T-helper 22 cell (primary cell): ENCODE measurements around the gene LRRC3C.
"Not testable (repeated sequence)": the region's sequence is repeated elsewhere in the genome, so short reads cannot be mapped to it uniquely, and the experiment has no call there.

Experiments
- DNase-seq: peaks from one replicate; pipeline ENCODE4 v3.0.0-alpha.2; 2020; ENCODE audit warnings: low read depth

Gene LRRC3C

DNA sequence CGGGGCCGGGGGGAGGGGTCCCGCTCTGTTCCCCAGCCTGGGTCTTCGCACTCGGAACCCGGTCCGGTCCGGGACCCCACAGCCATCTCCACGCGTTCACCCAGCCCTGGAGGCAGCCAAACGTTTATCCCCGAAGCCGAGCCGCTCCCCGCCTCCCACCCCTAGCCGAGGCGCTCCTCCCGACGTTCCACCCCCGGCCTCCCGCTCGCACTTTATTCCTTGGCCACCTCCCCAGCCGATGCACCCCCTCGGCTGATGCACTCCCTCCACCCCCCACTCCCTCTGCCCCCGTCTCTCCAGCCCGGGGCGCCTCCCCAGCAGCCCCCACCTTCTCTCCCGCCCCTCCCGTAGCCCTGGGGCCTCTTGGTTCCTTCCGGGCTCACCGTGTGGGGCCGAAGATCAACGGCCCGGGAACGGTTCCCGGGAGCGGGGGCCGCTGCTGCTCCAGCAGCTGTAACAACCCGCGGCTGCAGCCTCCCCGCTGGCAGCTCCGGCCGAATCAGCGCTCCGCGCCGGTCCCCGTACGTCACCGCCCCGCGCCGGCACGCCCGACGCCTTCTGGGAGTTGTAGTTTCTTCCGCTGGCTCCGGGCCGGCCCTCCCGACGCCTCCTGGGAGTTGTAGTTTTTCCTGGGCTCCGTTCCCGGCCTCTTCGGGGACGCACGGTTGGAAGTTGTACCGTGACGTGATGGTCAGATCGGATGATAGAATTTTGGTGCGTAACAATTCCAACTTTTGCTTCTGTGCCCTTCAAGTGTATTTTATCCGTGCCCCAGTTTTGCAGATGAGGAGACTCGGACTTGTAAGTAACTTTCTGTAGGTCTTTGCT lies at the start of gene LRRC3C, which contains the start of gene ORMDL3:
Gene LRRC3C, plus strand, starts transcription at position 632 of the 828 bp plus-strand sequence. CDS start 13,792 bp downstream, outside the sequence.
Gene ORMDL3, minus strand, starts transcription at position 501 of the 828 bp plus-strand sequence. CDS start 3,398 bp downstream, outside the sequence.
- peak; percentile 80 for DNase-seq

DNA sequence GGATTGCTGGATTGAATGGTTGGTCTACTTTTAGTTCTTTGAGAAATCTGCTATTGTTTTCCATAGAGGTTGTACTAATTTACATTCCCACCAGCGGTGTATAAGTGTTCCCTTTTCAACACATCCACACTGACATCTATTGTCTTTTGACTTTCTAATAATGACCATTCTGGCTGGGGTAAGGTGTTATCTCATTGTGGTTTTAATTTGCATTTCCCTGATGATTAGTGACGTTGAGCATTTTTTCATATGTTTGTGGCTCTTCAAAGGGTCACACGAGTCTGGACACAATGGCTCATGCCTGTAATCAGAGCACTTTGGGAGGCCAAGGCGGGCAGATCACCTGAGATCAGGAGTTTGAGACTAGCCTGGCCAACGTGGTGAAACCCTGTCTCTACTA lies 41.4 kb upstream of the LRRC3C start:
- DNase-seq: not testable (repeated sequence)

DNA sequence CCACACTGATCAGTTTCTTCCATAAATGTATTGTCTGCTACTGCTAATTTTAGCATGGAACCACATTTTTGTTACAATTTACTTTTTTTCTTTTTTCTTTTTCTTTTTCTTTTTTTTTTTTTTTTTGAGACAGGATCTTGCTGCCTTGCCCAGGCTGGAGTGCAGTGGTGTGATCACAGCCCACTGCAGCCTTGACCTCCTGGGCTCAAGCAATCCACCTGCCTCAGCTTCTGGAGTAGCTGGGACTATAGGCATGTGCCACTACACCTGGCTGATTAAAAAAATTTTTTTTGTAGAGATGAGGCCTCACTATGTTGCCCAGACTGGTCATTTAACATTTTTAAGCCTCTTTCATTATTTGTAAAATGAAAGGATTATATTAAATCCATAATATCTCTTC lies 40.5 kb upstream of the LRRC3C start:
- DNase-seq: no peak

DNA sequence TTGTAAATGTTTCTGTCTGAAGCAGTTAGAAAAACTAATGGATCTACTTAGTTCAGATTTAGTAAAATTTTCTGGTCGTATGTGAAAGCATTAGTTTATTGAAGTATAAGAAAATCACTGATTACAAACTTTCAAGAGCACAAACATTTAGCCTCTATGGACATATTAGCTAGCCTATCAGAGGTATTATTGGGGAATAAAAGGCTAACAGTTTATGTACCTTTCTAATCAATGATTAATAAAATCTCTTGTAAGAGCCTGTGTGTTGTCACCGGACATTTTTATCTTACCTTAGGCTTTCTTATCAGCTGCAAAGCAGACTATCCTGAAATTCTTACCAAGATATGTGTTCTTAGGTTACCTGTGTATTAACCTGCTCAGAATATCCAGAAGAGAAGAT lies 38.3 kb upstream of the LRRC3C start:
- no peak for DNase-seq

DNA sequence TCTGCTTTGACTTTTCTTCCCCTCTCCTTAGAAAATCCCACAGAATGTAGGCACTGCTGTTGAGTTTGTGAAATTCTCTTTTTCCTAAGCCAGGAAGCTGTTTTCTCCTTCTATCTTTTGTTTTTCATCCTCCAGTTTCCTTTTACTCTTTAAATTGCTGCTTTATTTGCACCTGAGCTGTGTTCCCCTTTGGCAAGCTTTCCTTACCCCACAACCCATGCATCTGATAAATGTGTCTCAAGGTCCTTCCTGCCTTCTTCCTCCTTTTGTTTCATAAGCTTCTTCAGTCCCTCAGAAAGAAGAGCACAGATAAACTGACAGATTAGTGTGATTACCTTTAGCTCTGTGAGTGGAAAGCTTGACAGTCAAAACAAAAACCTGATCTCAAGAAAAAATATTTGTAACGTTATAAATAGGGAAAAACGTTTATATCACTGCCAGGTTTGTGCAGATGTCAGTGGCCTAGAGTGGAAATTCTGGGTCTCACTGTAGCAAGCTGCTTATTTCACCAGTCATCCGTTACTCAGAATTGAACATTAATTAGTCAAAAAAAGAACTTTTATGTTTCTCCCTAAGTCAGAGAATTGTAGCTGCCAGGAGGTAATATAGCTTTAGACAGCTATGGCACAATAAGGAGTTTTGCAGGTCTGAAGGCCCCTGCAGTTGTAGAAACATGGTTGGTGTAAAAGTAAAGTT lies 32.7 kb upstream of the LRRC3C start:
- no peak for DNase-seq

GRCh38 chr17:39898088-39898487 lies 29.4 kb upstream of the LRRC3C start:
- no peak for DNase-seq

GRCh38 chr17:39899215-39899614 lies 28.3 kb upstream of the LRRC3C start:
- no peak for DNase-seq

DNA sequence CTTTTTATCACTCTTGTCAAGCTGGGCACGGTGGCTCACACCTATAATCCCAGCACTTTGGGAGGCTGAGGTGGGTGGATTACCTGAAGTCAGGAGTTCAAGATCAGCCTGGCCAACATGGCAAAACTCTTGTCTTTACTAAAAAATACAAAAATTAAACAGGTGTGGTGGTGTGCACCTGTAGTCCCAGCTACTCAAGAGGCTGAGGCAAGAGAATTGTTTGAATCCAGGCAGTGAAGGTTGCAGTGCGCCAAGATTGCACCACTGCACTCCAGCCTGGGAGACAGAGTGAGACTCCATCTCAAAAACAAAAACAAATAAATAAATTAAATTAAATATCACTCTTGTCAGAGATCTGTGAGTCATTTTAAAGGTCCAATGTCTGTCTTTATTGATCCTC lies 25.5 kb upstream of the LRRC3C start:
- not testable (repeated sequence) for DNase-seq

- DNase-seq: no peak
These were observed 24.2 kb upstream of the LRRC3C start for GRCh38 chr17:39903158-39903884.

GRCh38 chr17:39904990-39905288 lies 22.6 kb upstream of the LRRC3C start:
- DNase-seq: no peak

DNA sequence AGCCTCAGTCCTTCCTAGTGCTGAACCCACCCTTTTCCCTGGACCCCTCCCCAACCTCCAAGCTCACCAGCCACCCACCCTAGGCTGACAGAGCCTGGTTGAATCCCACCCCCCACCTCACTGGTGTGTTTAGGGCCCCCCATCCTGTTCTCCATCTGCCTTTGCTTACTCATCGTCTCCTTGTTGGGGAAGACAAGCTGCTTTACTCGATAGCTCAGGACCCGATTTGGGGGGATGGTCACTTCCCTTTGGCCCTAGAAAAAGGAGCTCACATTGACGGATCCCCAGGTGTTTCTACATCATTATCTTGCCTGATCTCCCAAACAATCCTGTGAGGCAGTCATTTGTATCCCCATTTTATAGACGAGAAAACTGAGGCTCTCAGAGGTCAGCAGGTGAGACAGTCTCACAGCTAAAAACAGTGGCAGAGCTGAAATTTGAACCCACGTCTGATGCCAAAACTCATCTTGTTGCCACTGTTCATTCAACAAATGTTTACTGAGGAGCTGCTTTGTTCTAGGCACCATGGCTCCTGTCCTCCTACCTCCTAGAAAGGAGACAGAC lies 18.7 kb upstream of the LRRC3C start:
- DNase-seq: no peak

DNA sequence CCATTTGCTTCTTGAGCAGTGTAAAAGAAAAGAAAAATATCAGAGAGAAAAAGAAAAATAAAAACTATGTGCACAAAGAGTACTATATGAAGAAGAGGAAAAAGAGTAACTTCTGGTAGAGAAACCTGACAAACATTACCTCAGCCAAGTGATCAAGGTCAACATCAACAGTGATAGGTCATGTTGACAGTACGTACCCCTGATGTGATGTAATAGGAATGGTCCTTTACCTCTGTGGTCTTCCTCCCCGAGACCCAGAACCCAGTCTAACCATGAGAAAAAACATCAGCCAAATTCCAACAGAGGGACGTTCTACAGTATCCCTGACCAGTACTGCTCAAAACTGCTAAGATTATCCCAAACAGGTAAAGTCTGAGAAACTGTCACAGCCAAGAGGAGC lies 13.5 kb upstream of the LRRC3C start:
- DNase-seq: no peak

- no peak for DNase-seq
These were observed 12.0 kb upstream of the LRRC3C start for GRCh38 chr17:39915559-39915958.

DNA sequence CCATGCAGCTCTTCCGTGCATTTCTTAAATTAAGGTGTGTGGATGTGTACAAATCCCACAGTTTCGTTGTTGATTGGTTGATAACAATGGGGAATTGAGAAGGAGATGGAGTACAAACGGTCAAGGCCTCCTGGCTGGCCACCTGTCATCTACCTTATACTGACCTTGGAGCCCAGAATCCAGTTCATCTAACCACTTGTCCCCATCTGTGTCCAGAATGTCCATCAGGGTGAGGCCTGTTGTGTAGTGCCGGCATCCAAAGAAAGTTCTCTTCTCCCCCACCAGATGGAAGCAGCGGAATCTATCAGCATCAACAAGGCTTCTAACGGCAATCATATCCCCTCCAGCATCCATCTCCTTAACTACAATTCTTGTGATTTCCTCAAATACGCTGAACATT lies 10.6 kb upstream of the LRRC3C start:
- no peak for DNase-seq

DNA sequence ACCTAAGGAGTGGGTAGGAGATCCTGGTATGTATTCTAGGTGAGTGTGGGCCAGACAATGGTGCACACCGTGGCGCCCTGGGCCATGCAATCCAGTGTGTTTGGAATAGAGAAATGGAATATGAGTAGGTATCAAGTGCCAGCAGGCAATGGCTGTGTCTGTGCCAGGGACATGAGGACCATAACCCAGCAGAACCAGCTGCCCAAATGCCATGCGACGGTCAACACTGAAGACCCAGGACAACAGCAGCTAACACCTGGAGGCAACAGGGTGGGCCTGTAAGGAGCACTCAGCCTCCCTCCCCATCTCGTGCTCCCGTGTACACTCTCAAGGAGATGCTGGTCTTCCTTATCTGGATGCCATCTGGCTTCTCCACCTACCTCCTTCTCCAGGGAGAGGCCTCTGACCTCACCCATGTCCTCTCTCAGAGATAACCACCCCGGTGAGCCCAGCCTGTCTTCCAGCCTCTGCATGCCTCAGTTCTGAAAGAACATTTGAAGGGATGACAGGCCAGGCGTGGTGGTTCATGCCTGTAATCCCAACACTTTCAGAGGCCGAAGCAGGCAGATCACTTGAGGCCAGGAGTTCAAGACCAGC lies 8.3 kb upstream of the LRRC3C start:
- no peak for DNase-seq

DNA sequence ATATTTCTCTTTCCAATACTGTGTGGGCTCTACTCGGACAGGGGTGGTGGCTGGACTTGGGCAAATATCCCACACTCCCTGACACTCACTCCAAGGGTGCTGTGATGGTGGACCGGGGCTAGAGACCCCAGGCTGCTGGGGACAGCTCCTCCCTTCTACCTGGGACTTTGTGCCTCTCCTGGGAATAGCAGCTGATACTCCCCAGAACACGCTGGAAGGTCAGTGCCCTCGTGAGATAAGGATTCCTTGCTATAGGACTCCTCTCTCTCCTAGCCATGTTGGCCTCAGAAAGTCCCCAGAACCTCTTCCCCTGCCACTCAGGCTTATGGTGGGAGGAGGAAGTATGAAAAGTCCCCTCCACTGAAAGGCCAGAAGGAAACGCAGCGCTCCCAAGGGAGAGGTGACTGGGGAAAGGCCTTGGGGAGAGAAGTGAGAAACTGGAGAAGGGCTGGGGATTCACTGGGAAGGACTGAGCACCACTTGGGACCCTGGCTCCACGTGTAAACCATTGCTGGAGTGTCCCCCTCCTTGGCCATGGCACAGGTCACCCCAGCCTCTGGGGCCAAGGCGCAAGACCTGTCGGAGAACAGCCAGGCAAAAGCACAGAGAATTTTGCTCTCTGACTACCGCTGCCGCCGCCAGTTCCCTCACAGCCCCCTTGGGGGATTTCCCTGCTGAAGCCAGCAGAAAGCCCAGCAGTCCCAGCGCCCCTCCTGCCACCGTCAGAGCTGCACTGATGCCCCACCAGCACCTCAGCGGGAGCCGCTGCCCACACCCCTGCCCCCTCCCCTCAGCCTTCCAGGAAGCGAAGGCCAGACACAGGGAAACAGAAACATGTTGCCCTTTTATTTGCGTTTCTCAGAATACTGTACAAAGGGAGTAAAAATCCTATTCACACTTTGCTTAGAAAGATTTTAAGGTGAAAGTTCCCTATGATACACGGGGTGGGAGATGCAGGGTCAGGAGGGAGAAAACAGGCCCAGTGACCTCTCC lies 7.0 kb upstream of the LRRC3C start:
- peak; percentile 4 for DNase-seq

GRCh38 chr17:39921323-39921722 lies 6.2 kb upstream of the LRRC3C start:
- no peak for DNase-seq

DNA sequence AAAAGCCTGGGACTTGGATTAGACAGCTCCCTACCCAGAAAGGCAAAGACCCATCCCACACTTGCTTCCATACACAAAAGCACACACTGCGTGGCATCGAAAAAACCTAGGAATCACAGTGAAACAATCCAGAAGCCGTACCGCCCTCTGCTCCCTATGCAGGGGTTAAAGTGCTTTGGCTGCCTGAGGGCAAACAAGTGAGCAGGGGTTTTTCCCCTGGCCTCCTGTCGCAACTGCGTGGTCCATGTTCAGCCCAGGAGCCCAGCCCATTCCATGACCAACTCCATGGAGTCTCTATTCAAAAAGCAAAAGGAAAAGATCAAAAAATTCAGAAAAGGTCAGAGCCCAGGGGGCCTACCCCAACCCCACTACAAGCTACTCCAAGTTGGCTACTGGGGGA lies 5.5 kb upstream of the LRRC3C start:
- DNase-seq: no peak

DNA sequence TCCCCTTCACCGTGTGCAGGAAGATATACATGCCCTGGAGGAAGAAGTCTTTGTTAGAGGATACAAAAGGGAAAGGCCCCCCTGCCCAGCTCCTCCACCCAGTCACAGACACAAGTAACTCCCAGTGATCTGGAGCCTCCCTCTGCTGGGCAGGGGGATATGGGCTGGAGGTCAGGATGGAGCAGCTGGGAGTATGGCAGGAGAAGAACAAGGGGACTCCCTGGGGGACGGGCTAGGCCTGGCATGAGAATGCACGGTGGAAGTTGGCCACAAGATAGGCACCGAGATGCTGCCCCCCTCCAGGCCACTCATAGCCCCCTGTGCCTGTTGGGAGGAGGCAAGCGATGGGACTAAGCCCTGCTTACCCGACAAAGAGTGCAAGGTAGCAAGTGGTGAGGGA lies 4.3 kb upstream of the LRRC3C start:
- DNase-seq: no peak

DNA sequence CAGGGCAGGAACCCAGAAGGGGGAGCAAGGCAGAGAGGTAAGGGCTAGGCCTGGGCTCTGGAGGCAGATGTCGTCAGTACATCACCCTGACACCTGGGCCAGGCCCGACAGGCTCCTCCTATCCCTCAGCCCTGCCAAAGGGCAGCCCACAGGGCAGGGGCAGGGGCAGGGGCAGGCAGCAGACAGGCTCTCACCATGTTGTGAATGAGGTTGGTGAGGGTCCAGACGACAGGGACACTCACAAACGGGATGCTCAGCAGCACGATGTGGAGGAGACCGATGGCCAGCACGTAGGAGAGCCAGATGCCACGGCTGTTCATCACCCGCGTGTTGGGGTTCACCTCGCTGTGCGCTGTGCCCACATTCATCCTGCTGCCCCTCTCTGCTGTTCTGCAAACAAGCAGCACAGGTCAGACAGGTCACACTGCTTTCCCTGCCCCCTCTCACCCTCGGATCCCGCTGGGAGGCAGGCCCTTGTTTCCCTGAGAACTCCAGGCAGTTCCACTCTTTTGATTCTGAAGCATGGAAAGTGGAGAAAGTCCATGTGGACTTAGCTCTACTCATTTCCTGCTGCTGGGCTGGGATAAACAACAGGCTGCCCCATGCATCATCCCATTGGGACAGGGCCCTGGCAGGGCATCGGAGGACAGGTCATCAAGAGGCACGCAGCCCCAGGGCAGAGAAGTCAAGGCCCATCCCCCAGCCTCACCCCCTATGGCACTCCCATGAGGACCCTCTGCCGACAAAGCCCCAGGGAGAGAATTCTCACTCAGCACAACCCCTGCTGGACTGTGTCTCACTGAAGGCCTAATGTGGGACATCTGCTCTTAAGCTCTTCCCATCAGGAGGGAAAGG lies 3.5 kb upstream of the LRRC3C start:
- no peak for DNase-seq
